GM12892 (cell line): ENCODE measurements around the gene AKT1S1.
A peak's percentile ranks its signal among the peaks of the same experiment; 100 is the strongest.

Source experiments
- POLR2A ChIP-seq: IDR thresholded peaks from 2 replicates; pipeline ENCODE4 v1.6.1; 2011; ENCODE audit warnings: low read depth, low read length, control low read depth
- POLR2AphosphoS5 ChIP-seq: IDR thresholded peaks from 2 replicates; pipeline ENCODE4 v1.6.1; 2011; ENCODE audit warnings: low read depth, low read length, control low read depth
- TAF1 ChIP-seq: IDR thresholded peaks from 2 replicates; pipeline ENCODE4 v1.6.1; 2011; ENCODE audit warnings: low read depth, mild to moderate bottlenecking, control low read depth, low read length, borderline replicate concordance

- TF ChIP-seq POLR2A (no peak), TAF1 (no peak), POLR2AphosphoS5 (peak; percentile 61; the same call in 1 of the 2 replicates)
Measured at GRCh38 chr19:49890349-49891311, 13.5 kb upstream of the AKT1S1 start.
